OCI-LY7 (cell line): ENCODE measurements around the gene LAPTM5. TPM values are rescaled to one million over a fixed set of nuclear protein-coding genes. Genes with fewer than 3 reads are reported as not detected.

Experiments
- microRNA-seq: library from miRNA; unstranded; fragments of <30 nt; microRNA quantifications from one replicate; pipeline ENCODE4 v1.2.0, GENCODE V29; 2022; ENCODE audit warnings: borderline replicate concordance
- small RNA-seq: library from RNA; depleted of rRNA; stranded (forward); fragments of <200 nt; gene quantifications from one replicate; pipeline ENCODE3, GENCODE V24; 2014
- total RNA-seq, 2 experiments: library from RNA; depleted of rRNA in 1 of 2; stranded (reverse); fragments of >200 nt in 1 of 2; shearing (Covaris generic) in 1 of 2; gene quantifications; 2 replicates each; pipeline ENCODE4 v1.2.3, GENCODE V29; 2014 to 2022

The LAPTM5 gene
- total RNA-seq, 2 experiments from 2014 or later, result 113 to 137 TPM

Small RNA genes lying within 50 kb of the gene (microRNA-seq; reads per million reads assigned to microRNA genes)
- 5.3 reads per million for gene MIR4420

Small RNA genes lying within 50 kb of the gene (small RNA-seq; reads per million reads assigned to genes)
- not detected for gene MIR4420

Other genes starting within 250 kb of the LAPTM5 start
- 0.18 and 0.28 TPM in 2 replicates for gene MATN1, start 34.2 kb downstream of the LAPTM5 start, total RNA-seq (2014; rRNA removed; shearing (Covaris generic))
- 0.42 TPM in 1 of 2 replicates, not detected in the other for gene MATN1, start 34.2 kb downstream of the LAPTM5 start, total RNA-seq (2022)
- gene SDC3, start 151.0 kb upstream of the LAPTM5 start, total RNA-seq (2014; rRNA removed; shearing (Covaris generic)), result not detected in 2 replicates
- 0.50 TPM in 1 of 2 replicates, not detected in the other for gene SDC3, start 151.0 kb upstream of the LAPTM5 start, total RNA-seq (2022)